GM19395 (cell line): ENCODE data around the gene EIF2A.

Source experiments
- ATAC-seq: cut with Tn5 transposase; IDR thresholded peaks from one replicate; pipeline ENCODE4 v1.9.1; 2021; ENCODE audit warnings: mild to moderate bottlenecking, moderate library complexity; ENCODE audit not compliant: unreplicated experiment

EIF2A gene

GRCh38 chr3:150631515-150632221 is 85.1 kb downstream of the EIF2A start:
- no peak for ATAC-seq

GRCh38 chr3:150635076-150635475 is 88.5 kb downstream of the EIF2A start:
- ATAC-seq, result no peak

- ATAC-seq, result peak; percentile 82
Observed at GRCh38 chr3:150635526-150635925, 88.9 kb downstream of the EIF2A start.
